Muscle of arm (tissue), 14 donors: Measurements from ENCODE around the gene BRINP1. TPM values are rescaled to one million over a fixed set of nuclear protein-coding genes. Genes with fewer than 3 reads are reported as not detected.

ENCODE experiments used
- DNase-seq: peaks from one replicate; pipeline ENCODE4 v3.0.0-alpha.2; 2013
- long read RNA-seq, 11 donors: transcript quantifications; one replicate each; lab custom pipeline, GENCODE V29; 2026
- polyA plus RNA-seq, 12 donors: library from polyadenylated mRNA; unstranded; fragments of 120-200 nt; gene quantifications; one replicate each; pipeline ENCODE4 v1.2.1, GENCODE V29; 2013; ENCODE audit not compliant: insufficient read length in 12 of 12

The BRINP1 gene
- 1 to 10 TPM in 2 of 12 donors, under 1 TPM in 8, not detected in 2; 0.09 to 4.5 (median 0.27) TPM for polyA plus RNA-seq
- long read RNA-seq, donor 1, result 0 reads
- long read RNA-seq, donor 2, result 0 reads
- long read RNA-seq, donor 3, result 0 reads
- long read RNA-seq, donor 4, result 0 reads
- long read RNA-seq, donor 5, result 0 reads
- long read RNA-seq, donor 6, result 0 reads
- long read RNA-seq, donor 7, result 0 reads
- long read RNA-seq, donor 8, result 0 reads
- long read RNA-seq, donor 9, result 0 reads
- long read RNA-seq, donor 10, result 0 reads
- long read RNA-seq, donor 11, result 0 reads

- peak; percentile 15 for DNase-seq
Measured at GRCh38 chr9:119368681-119369581, at the start of gene BRINP1. Gene BRINP1, minus strand, starts transcription at chr9:119369435. Its CDS starts 56,080 bp downstream, at chr9:119313355.

GRCh38 chr9:119418721-119419120 is 49.5 kb upstream of the BRINP1 start:
- no peak for DNase-seq

GRCh38 chr9:119416793-119417192 is 47.6 kb upstream of the BRINP1 start:
- no peak for DNase-seq

GRCh38 chr9:119412399-119412798 is 43.2 kb upstream of the BRINP1 start:
- no peak for DNase-seq

- DNase-seq, result no peak
Measured at GRCh38 chr9:119409552-119409951, 40.3 kb upstream of the BRINP1 start.

- no peak for DNase-seq
Measured at GRCh38 chr9:119400606-119401005, 31.4 kb upstream of the BRINP1 start.

- no peak for DNase-seq
Measured at GRCh38 chr9:119398350-119398749, 29.1 kb upstream of the BRINP1 start.

GRCh38 chr9:119391878-119392277 is 22.6 kb upstream of the BRINP1 start:
- DNase-seq, result no peak

- DNase-seq, result no peak
Measured at GRCh38 chr9:119375892-119376291, 6.7 kb upstream of the BRINP1 start.

- DNase-seq, result no peak
Measured at GRCh38 chr9:119372951-119373350, 3.7 kb upstream of the BRINP1 start.

GRCh38 chr9:119370816-119371215 is 1.6 kb upstream of the BRINP1 start:
- DNase-seq, result peak; percentile 51

- no peak for DNase-seq
Measured at GRCh38 chr9:119369680-119370366, 588 bp upstream of the BRINP1 start.

- DNase-seq, result no peak
Measured at GRCh38 chr9:119368179-119368578, 1.1 kb downstream of the BRINP1 start.

- DNase-seq, result no peak
Measured at GRCh38 chr9:119367683-119368075, 1.6 kb downstream of the BRINP1 start.

- no peak for DNase-seq
Measured at GRCh38 chr9:119366909-119367682, 2.1 kb downstream of the BRINP1 start.

- no peak for DNase-seq
Measured at GRCh38 chr9:119365291-119366027, 3.8 kb downstream of the BRINP1 start.

- DNase-seq, result no peak
Measured at GRCh38 chr9:119360237-119360636, 9.0 kb downstream of the BRINP1 start.

- DNase-seq, result no peak
Measured at GRCh38 chr9:119357336-119358096, 11.7 kb downstream of the BRINP1 start.

- peak; percentile 5 for DNase-seq
Measured at GRCh38 chr9:119349351-119349825, 19.8 kb downstream of the BRINP1 start.
